Small intestine (tissue), 7 donors: ENCODE measurements around the gene PTCD2. TPM values are rescaled to one million over a fixed set of nuclear protein-coding genes. Genes with fewer than 3 reads are reported as not detected.

ENCODE experiments used
- DNase-seq, 2 donors: peaks; one replicate each; pipeline versions ENCODE4 v3.0.0 to v3.0.0-alpha.2; 2013
- FAIRE-seq: peaks from 2 replicates; lab custom pipeline; 2012; peaks lifted over from hg19 to GRCh38; lab: Jason Lieb, UNC
- H3K27ac ChIP-seq, 3 donors: one replicate each; pipeline ENCODE4 v1.5.1; 2013; ENCODE audit warnings: low read length in 2 of 3, mild to moderate bottlenecking in 2 of 3, control low read depth in 1 of 3, inconsistent platforms in 1 of 3, low read depth in 1 of 3, moderate library complexity in 1 of 3
- H3K27me3 ChIP-seq, 3 donors: one replicate each; pipeline ENCODE4 v1.6.1; 2013; ENCODE audit warnings: low read length in 3 of 3, inconsistent platforms in 1 of 3; ENCODE audit not compliant: control insufficient read depth in 3 of 3, insufficient read depth in 3 of 3
- H3K36me3 ChIP-seq, 3 donors: one replicate each; pipeline ENCODE4 v1.6.1; 2013; ENCODE audit warnings: low read length in 3 of 3, inconsistent platforms in 1 of 3, low read depth in 1 of 3, mild to moderate bottlenecking in 1 of 3, moderate library complexity in 1 of 3; ENCODE audit not compliant: control insufficient read depth in 3 of 3, insufficient read depth in 2 of 3
- H3K4me1 ChIP-seq, 3 donors: one replicate each; pipeline ENCODE4 v1.6.1; 2013; ENCODE audit warnings: low read length in 2 of 3, inconsistent platforms in 1 of 3, low read depth in 1 of 3, mild to moderate bottlenecking in 1 of 3, moderate library complexity in 1 of 3; ENCODE audit not compliant: control insufficient read depth in 3 of 3, insufficient read depth in 2 of 3
- H3K4me3 ChIP-seq, 3 donors: one replicate each; pipeline ENCODE4 v1.5.1; 2013; ENCODE audit warnings: low read length in 3 of 3, control low read depth in 1 of 3, inconsistent platforms in 1 of 3, low read depth in 1 of 3, mild to moderate bottlenecking in 1 of 3, moderate library complexity in 1 of 3
- H3K9me3 ChIP-seq, 2 donors: one replicate each; pipeline ENCODE4 v1.6.1; 2013; ENCODE audit warnings: low read depth in 1 of 2, low read length in 1 of 2; ENCODE audit not compliant: control insufficient read depth in 2 of 2, insufficient read depth in 1 of 2
- WGBS, 3 donors: extraction: QIAGEN DNeasy Blood & Tissue Kit; methylation state at CpG; one replicate each; pipeline ENCODE4 v1.1.7; 2013; 5-methylcytosine and 5-hydroxymethylcytosine counted together
- polyA plus RNA-seq, 4 donors: library from polyadenylated mRNA; stranded (reverse) in 3 of 4; unstranded in 1 of 4; fragments of 200-250 nt in 3 of 4; fragments of 120-200 nt in 1 of 4; gene quantifications; one replicate each; pipeline versions ENCODE4 v1.2.1 to v1.2.3, GENCODE V29; 2013
- donor health status: healthy with polysubstance abuse.
- donor health status: control.
- donor health status: control.
- donor health status: Bipolar disorder and iron deficiency.
- donor health status: healthy.

PTCD2 gene
- polyA plus RNA-seq, 4 donors: 0.67 to 6.7 (median 2.8) TPM

GRCh38 chr5:72356361-72356760, 36.2 kb downstream of the PTCD2 start:
- no peaks in the 10 kb centered on the region for H3K27me3 ChIP-seq
- H3K27ac ChIP-seq: no peak overlapping the region
- H3K4me1 ChIP-seq: no peaks in the 10 kb centered on the region
- H3K9me3 ChIP-seq: no peaks in the 10 kb centered on the region
- H3K36me3 ChIP-seq: peaks cover 0 to 11% (median 3%) of the 10 kb centered on the region in 3 donors
- 84 to 86% (median 85%) methylated on average over 1 of the region's 1 CpG for WGBS, 3 donors
- H3K4me3 ChIP-seq: no peak overlapping the region
- FAIRE-seq (no peak), DNase-seq (no peak)

GRCh38 chr5:72358925-72359324, 38.8 kb downstream of the PTCD2 start:
- no peak for DNase-seq
- Histone ChIP-seq H3K27me3 (no peaks in the 10 kb centered on the region), H3K4me1 (no peaks in the 10 kb centered on the region), H3K36me3 (peaks cover 0 to 13% (median 3%) of the 10 kb centered on the region in 3 donors), H3K27ac (no peak overlapping the region), H3K9me3 (no peaks in the 10 kb centered on the region), H3K4me3 (no peak overlapping the region)
- FAIRE-seq: no peak

GRCh38 chr5:72359886-72360285, 39.7 kb downstream of the PTCD2 start:
- H3K9me3 ChIP-seq: no peaks in the 10 kb centered on the region
- no peak overlapping the region for H3K27ac ChIP-seq
- no peaks in the 10 kb centered on the region for H3K27me3 ChIP-seq
- H3K4me3 ChIP-seq: no peak overlapping the region
- H3K36me3 ChIP-seq: peaks cover 0 to 13% (median 3%) of the 10 kb centered on the region in 3 donors
- 96 to 100% (median 97%) methylated on average over 1 of the region's 1 CpG for WGBS, 3 donors
- FAIRE-seq: no peak
- DNase-seq: no peak
- H3K4me1 ChIP-seq: no peaks in the 10 kb centered on the region

DNA sequence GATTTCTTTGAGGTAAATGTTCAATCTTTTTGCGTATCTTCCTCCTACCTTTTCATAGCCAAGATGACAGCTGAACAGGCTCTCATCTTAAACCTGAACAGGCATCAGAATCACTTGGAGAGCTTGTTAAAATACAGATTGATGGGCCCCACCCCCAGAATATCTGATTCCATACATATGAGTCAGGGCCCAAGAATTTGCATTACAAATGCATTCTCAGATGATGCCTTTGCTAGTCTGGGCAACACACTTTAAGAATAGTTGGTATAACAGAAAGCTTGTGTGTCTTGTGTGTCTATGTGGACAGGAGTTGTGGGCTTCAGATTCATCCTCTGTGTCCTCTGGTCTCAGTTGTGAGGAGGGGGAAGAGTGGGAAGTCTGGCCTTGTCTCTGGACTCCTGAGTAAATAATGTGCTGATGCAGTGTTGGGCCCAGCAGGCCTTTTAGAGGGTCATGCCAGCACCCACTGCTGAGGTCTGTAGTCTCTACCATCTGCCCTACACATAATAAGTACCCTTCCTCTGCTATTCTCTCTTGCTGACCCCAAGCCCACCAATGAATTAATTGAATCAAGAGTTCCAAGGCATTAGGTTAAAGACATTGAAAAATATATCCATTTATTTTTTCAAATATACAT, 43.1 kb downstream of the PTCD2 start:
- Histone ChIP-seq H3K27me3 (no peaks in the 10 kb centered on the region), H3K4me3 (no peak overlapping the region), H3K4me1 (no peaks in the 10 kb centered on the region), H3K9me3 (no peaks in the 10 kb centered on the region), H3K36me3 (peaks cover 0 to 8% (median 3%) of the 10 kb centered on the region in 3 donors), H3K27ac (no peak overlapping the region)
- no peak for FAIRE-seq
- WGBS, 3 donors: 100% methylated on average over 1 of the region's 1 CpG
- DNase-seq: no peak

DNA sequence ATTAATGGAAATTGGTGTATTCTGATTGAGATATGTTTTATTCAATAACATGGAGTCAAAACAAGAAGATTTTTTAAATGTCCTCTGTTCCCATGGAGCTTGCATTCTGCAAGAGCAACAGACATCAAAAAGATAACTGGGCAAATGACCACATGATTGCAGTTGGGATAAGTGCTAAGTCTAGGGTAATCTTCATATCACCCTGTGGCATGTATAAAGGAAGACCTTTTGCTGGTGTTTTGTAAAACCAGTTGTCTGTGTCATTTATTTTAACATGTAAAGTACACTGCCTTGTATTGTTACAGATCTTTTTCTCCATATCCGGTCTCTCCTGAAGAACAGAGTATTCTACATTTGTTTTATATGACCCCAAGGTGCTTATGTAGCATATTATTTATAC, 44.0 kb downstream of the PTCD2 start:
- Histone ChIP-seq H3K27me3 (no peaks in the 10 kb centered on the region), H3K9me3 (no peaks in the 10 kb centered on the region), H3K4me1 (no peaks in the 10 kb centered on the region), H3K4me3 (no peak overlapping the region), H3K27ac (no peak overlapping the region), H3K36me3 (peaks cover 0 to 5% (median 0%) of the 10 kb centered on the region in 3 donors)
- FAIRE-seq (no peak), DNase-seq (no peak)
- 94% methylated on average over 1 of the region's 1 CpG for WGBS, 3 donors

DNA sequence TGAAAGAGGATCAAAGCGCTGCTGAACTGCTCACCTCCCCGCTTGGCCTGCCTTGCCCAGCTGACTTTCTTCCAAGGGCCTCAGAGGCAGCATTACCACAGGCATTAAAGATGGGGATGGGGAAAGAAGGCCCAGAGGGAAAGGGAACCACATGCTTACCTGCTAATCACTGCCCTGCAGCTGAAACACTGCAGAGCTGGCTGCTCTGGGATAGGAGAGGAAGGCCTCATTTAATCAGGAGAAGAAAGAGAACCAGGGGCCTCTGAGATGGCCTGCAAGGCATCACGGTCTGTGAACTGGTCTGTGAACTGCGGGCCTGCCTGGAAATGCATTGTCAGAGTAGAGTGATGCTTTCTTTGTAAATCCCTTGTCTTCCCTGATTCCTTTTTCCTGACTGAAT, 44.8 kb downstream of the PTCD2 start:
- no peak for FAIRE-seq
- no peak overlapping the region for H3K27ac ChIP-seq

GRCh38 chr5:72366324-72366976, 46.3 kb downstream of the PTCD2 start:
- no peaks in the 10 kb centered on the region for H3K9me3 ChIP-seq
- 28 to 36% (median 35%) methylated on average over 7 of the region's 7 CpGs for WGBS, 3 donors
- FAIRE-seq (no peak), DNase-seq (peak; percentile 75 to 80)
- no peak overlapping the region for H3K27ac ChIP-seq
- H3K4me1 ChIP-seq: no peaks in the 10 kb centered on the region
- H3K27me3 ChIP-seq: no peaks in the 10 kb centered on the region
- peaks cover 0 to 2% (median 0%) of the 10 kb centered on the region in 3 donors for H3K36me3 ChIP-seq
- no peak overlapping the region for H3K4me3 ChIP-seq

More for the DNA sequence above, 44.8 kb downstream of the PTCD2 start:
- no peaks in the 10 kb centered on the region for H3K27me3 ChIP-seq
- H3K36me3 ChIP-seq: peaks cover 0 to 5% (median 0%) of the 10 kb centered on the region in 3 donors
- H3K9me3 ChIP-seq: no peaks in the 10 kb centered on the region
- DNase-seq: no peak
- no peak overlapping the region for H3K4me3 ChIP-seq
- WGBS, 3 donors: 94 to 97% (median 95%) methylated on average over 4 of the region's 4 CpGs
- H3K4me1 ChIP-seq: no peaks in the 10 kb centered on the region

DNA sequence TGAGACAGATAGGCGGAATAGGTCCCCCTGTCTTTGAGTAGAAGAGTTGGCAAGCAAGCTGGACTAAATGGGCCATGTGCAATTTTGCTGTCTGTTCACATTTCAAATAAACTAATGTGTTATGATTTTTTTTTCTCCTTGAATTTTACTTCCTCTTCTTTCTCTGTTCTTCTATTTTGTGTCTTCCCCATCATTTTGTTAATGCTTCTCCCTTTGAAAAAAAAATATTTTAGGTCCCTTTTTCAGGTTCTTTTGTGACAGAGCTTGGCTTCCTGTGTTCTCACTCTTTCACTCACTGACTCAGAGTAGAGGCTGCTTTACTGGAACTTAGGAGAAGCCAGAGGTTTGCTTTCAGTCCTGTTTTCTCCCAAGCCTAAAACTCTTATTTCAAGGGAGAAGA, 48.1 kb downstream of the PTCD2 start:
- H3K4me3 ChIP-seq: no peak overlapping the region
- no peaks in the 10 kb centered on the region for H3K9me3 ChIP-seq
- H3K4me1 ChIP-seq: no peaks in the 10 kb centered on the region
- H3K27me3 ChIP-seq: no peaks in the 10 kb centered on the region
- no peak for FAIRE-seq
- no peak for DNase-seq
- 98 to 100% (median 100%) methylated on average over 1 of the region's 1 CpG for WGBS, 3 donors
- no peak overlapping the region for H3K27ac ChIP-seq
- peaks cover 0 to 2% (median 0%) of the 10 kb centered on the region in 3 donors for H3K36me3 ChIP-seq
